Measurements from ENCODE around the gene TMEM218. TPM values are rescaled to one million over a fixed set of nuclear protein-coding genes. Genes with fewer than 3 reads are reported as not detected.
A peak's percentile ranks its signal among the peaks of the same experiment; 100 is the strongest.

Gene TMEM218
- total and polyA plus RNA-seq, 2 donors (not counting 3 experiments of a cell fraction or from before 2014, with no cell fraction given): 23.8 to 45.1 TPM

GRCh38 chr11:125141686-125142535, 30.5 kb upstream of the TMEM218 start:
- Histone ChIP-seq H3K4me1 (ENCODE audit: control insufficient read depth, extremely low read depth, insufficient read depth, low read length) (no peaks in the 10 kb centered on the region), H3K9me3 (replicated peaks; ENCODE audit: control insufficient read depth, insufficient read depth, low read length) (no peaks in the 10 kb centered on the region), H3K79me2 (ENCODE audit: control insufficient read depth, insufficient read depth, low read length) (no peaks in the 10 kb centered on the region), H3K4me3 (replicated peaks in 1 of 3; ENCODE audit: insufficient read depth in 1 of 3, low read depth in 1 of 3, low read length in 3 of 3) (no peak overlapping the region), H3K36me3 (ENCODE audit: control insufficient read depth in 2 of 2, extremely low read depth in 1 of 2, insufficient read depth in 2 of 2, low read length in 2 of 2) (no peaks in the 10 kb centered on the region), H3K9me1 (replicated peaks; ENCODE audit: control insufficient read depth, extremely low read depth, insufficient read depth, low read length) (no peaks in the 10 kb centered on the region), H2AFZ (ENCODE audit: low read depth, low read length) (peak overlapping the region; percentile 49), H4K20me1 (replicated peaks; ENCODE audit: control insufficient read depth, extremely low read depth, insufficient read depth, low read length) (no peaks in the 10 kb centered on the region), H3K9ac (replicated peaks; ENCODE audit: extremely low read depth, insufficient read depth, low read length) (no peak overlapping the region), H3K4me2 (ENCODE audit: insufficient read depth, low read length) (no peak overlapping the region), H3K27me3 (ENCODE audit: control insufficient read depth in 2 of 2, insufficient read depth in 2 of 2, low read length in 2 of 2) (peaks cover 0 to 10% of the 10 kb centered on the region in 2 experiments), H3K27ac (ENCODE audit: insufficient read depth, low read depth, low read length) (no peak overlapping the region)
- FAIRE-seq: peak; percentile 79
- TF ChIP-seq JUN (IDR thresholded peaks at IDR 0.05; ENCODE audit: borderline replicate concordance, insufficient read depth, insufficient read length, low read depth) (no peak), CTCF (IDR thresholded peaks at IDR 0.05; ENCODE audit: extremely low read depth in 1 of 2, insufficient read depth in 1 of 2, low read depth in 1 of 2, low read length in 2 of 2) (peak; percentile 90 to 95)
- POLR2A ChIA-PET: no interaction called here
- BruUV-seq (replicated peaks): no TSS peak
- peak; percentile 52 for DNase-seq (ENCODE audit: low read depth, low spot score)
- dilution Hi-C loops (cut with MboI; ENCODE audit: extremely low pct_ligation_motif_present, low sequenced_read_pairs): no loop called here
- CTCF ChIA-PET: interaction anchor here (0.6 to 5.9 kb wide), 50 partner anchors 8 to 292 kb away, joined by 3 to 141 read pairs (median 4); partner anchors contain the start of genes CCDC15, SLC37A2 and TMEM218
- intact Hi-C loops (cut with micrococcal nuclease): loop anchor here (1.0 to 2.0 kb wide), 6 partner anchors 51 to 265 kb away; no protein-coding TSS in a partner anchor

- FAIRE-seq: no peak
- H3K27ac ChIP-seq (ENCODE audit: insufficient read depth, low read depth, low read length): no peak overlapping the region
- no peak overlapping the region for H3K9ac ChIP-seq (replicated peaks; ENCODE audit: extremely low read depth, insufficient read depth, low read length)
- intact Hi-C loops (cut with micrococcal nuclease): loop anchor here (1.0 to 2.0 kb wide), 6 partner anchors 50 to 264 kb away; no protein-coding TSS in a partner anchor
- dilution Hi-C loops (cut with MboI; ENCODE audit: extremely low pct_ligation_motif_present, low sequenced_read_pairs): no loop called here
- H3K4me2 ChIP-seq (ENCODE audit: insufficient read depth, low read length): no peak overlapping the region
- H3K27me3 ChIP-seq (ENCODE audit: control insufficient read depth in 2 of 2, insufficient read depth in 2 of 2, low read length in 2 of 2): peaks cover 2 to 8% of the 10 kb centered on the region in 2 experiments
- H3K9me1 ChIP-seq (replicated peaks; ENCODE audit: control insufficient read depth, extremely low read depth, insufficient read depth, low read length): no peaks in the 10 kb centered on the region
- no peaks in the 10 kb centered on the region for H4K20me1 ChIP-seq (replicated peaks; ENCODE audit: control insufficient read depth, extremely low read depth, insufficient read depth, low read length)
- no peak for DNase-seq (ENCODE audit: low read depth, low spot score)
- ChIA-PET CTCF (interaction anchor here (0.6 to 5.9 kb wide), 26 partner anchors 9 to 303 kb away, joined by 3 to 141 read pairs (median 5); partner anchors contain the start of genes CCDC15 and TMEM218), POLR2A (no interaction called here)
- H3K36me3 ChIP-seq (ENCODE audit: control insufficient read depth in 2 of 2, extremely low read depth in 1 of 2, insufficient read depth in 2 of 2, low read length in 2 of 2): no peaks in the 10 kb centered on the region
- no TSS peak for BruUV-seq (replicated peaks)
- no peak overlapping the region for H3K4me3 ChIP-seq (replicated peaks in 1 of 3; ENCODE audit: insufficient read depth in 1 of 3, low read depth in 1 of 3, low read length in 3 of 3)
- no peaks in the 10 kb centered on the region for H3K9me3 ChIP-seq (replicated peaks; ENCODE audit: control insufficient read depth, insufficient read depth, low read length)
- no peaks in the 10 kb centered on the region for H3K79me2 ChIP-seq (ENCODE audit: control insufficient read depth, insufficient read depth, low read length)
- no peak overlapping the region for H2AFZ ChIP-seq (ENCODE audit: low read depth, low read length)
- H3K4me1 ChIP-seq (ENCODE audit: control insufficient read depth, extremely low read depth, insufficient read depth, low read length): no peaks in the 10 kb centered on the region
- TF ChIP-seq JUN (IDR thresholded peaks at IDR 0.05; ENCODE audit: borderline replicate concordance, insufficient read depth, insufficient read length, low read depth): no peak
- no peak for TF ChIP-seq MYC (IDR thresholded peaks at IDR 0.05; ENCODE audit: low read depth, low read length)
- TF ChIP-seq POLR2A (IDR thresholded peaks at IDR 0.05; ENCODE audit: low read depth, low read length): no peak
Measured at GRCh38 chr11:125141178-125141577, 29.8 kb upstream of the TMEM218 start.
